IPS-18c (cell line): ENCODE results near the gene MYH14.
"Not testable (repeated sequence)": the region's sequence is repeated elsewhere in the genome, so short reads cannot be mapped to it uniquely, and the experiment has no call there.

Experiments
- H3K4me3 ChIP-seq: 2 replicates; pipeline ENCODE4 v1.7.0; 2013; ENCODE audit warnings: low read depth, mild to moderate bottlenecking, low read length, moderate library complexity; ENCODE audit not compliant: insufficient read depth
- H3K9me3 ChIP-seq: one replicate; pipeline ENCODE4 v1.6.1; 2013; ENCODE audit warnings: mild to moderate bottlenecking, low read length, moderate library complexity; ENCODE audit not compliant: control insufficient read depth, insufficient read depth

Gene MYH14

DNA sequence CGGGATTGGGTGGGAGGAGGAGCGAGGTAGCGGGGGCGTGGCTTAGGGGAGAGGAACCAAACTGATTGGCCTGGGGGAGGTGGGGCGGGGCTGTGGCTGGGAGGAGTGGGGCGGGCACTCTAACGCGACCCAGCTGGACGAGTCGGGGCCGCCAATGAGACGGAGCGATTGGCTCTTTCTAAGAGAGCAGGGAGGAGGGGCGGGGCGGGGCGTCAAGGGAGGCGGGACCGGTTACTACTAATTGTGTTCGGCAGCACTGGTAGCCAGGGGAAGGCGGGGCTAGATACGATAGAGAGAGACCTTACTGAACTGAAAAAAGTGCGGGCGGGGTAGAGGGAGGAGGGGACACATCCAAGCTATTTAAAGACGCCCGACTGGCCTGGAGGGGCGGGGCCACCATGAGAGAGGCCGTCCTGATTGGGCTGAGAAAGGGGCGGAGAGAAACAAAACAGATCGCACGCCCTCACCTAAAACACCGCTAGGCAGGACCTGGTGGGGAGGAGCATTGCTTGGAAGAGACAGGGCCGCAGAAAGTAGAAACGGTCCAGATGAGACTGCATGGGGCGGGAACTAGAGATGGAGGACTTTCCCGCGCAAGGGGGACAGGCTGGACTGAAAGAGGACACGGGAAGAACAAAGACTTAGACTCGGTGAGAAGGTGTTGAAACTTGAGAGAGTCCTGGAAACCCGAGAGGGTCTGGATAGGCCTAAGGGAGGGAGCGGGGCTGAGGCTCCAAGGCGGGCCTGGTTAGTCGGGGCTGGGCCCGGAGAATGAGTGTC is 125.9 kb downstream of the MYH14 start, which contains the start of gene KCNC3:
Gene KCNC3, minus strand, starts transcription at position 232 of the 780 bp plus-strand sequence. CDS start 295 bp downstream, outside the sequence.
- H3K4me3 ChIP-seq = peak within 1 kb of the TSS; percentile 85
- no peaks in the 10 kb centered on the region for H3K9me3 ChIP-seq

DNA sequence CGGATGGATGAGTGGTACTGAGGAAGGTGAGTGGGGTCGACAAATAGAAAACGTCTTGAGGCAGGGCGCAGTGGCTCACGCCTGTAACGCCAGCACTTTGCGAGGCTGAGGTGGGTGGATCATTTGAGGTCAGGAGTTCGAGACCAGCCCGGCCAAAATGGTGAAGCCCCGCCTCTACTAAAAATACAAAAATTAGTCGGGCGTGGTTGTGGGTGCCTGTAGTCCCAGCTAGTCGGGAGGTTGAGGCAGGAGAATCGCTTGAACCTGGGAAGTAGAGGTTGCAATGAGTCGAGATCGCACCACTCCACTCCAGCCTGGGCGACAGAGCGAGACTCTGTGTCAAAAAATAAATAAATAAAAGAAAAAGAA is 126.5 kb downstream of the MYH14 start:
- H3K4me3 ChIP-seq = peak overlapping the region; percentile 85
- H3K9me3 ChIP-seq = not testable (repeated sequence)

DNA sequence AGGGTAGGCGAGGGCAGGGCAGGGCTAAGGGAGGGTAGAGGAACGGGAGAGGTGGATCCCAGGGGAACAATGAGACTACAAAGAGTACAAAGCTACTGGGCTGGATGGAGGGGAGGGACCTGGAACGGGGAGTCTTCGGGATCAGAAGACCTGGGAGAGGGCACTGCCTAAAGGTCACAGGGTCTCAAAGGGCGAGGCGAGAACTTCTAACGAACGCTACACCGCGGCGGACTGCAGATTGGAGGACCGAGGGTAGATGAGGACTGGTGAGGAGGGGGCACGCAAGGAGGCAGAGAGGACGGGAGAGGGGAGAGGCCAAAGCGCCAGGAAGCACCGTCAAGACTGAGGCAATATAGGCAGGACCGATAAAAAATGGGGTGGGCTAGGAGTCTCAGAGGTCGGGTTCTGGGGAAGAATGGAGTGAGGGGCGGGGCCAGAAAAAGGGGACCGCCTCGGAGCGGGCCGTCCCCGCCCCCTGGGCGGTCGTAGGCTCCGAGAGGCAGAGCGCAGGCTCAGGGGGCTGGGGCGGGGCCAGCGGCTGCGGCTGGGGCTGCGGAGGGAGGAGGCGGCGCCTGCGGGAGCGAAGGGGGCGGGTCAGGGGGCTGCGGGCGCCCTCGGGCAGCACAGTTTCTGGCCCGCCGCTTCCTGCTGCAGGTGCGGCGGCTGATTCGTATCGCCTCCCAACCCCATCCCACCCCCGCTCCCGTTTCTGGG is 127.1 kb downstream of the MYH14 start:
- H3K4me3 ChIP-seq = peak overlapping the region; percentile 85

DNA sequence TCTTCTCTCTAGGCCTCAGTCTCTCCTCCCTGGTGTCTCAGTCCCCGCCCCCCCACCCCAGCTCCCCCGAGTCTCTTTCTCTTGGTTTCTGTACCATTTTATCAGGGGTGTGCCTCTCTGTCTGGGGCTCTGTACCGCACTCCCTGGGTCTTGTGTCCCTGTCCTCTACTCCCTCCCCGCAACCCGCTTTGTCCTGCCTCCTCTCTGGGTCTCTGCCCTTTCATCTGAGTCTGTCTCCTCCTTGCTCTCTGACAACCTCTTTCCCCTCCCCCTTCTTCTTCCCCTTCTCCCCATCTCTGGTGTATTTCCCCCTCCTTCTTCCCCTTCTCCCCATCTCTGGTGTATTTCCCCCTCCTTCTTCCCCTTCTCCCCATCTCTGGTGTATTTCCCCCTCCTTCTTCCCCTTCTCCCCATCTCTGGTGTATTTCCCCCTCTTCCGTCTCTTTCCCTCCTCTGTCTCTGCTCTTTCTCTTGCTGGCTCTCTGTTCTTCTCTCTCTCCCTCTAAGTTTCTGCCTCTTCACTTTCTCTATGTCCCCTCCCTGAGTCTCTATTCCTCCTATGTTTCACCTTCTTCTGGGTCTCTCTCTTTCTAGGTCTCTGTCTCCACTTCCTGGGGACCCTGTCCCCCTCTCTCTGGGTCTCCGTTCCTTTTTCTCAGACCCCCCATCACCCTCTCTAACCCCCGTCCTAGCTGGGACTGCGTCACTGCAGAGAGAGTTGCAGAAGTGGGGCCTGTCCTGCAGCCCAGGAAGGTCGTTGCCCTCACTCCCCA is 128.0 kb downstream of the MYH14 start:
- Histone ChIP-seq H3K9me3 (no peaks in the 10 kb centered on the region), H3K4me3 (peak overlapping the region; percentile 84)

More for the DNA sequence above, 127.1 kb downstream of the MYH14 start:
- H3K9me3 ChIP-seq = no peaks in the 10 kb centered on the region

DNA sequence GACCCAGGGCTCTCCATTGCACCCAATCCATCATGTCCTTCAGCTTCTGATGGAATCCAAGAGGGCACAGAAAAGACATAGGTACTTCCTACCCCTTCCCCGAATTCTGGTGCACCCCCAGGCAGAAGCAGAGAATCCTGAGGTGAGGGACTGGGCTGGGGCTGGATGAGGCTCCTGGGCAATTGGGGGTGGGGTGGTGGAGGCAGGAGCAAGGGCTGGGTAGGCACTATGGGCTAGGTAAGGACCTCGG is 128.5 kb downstream of the MYH14 start:
- no peaks in the 10 kb centered on the region for H3K9me3 ChIP-seq
- peak overlapping the region; percentile 84 for H3K4me3 ChIP-seq

DNA sequence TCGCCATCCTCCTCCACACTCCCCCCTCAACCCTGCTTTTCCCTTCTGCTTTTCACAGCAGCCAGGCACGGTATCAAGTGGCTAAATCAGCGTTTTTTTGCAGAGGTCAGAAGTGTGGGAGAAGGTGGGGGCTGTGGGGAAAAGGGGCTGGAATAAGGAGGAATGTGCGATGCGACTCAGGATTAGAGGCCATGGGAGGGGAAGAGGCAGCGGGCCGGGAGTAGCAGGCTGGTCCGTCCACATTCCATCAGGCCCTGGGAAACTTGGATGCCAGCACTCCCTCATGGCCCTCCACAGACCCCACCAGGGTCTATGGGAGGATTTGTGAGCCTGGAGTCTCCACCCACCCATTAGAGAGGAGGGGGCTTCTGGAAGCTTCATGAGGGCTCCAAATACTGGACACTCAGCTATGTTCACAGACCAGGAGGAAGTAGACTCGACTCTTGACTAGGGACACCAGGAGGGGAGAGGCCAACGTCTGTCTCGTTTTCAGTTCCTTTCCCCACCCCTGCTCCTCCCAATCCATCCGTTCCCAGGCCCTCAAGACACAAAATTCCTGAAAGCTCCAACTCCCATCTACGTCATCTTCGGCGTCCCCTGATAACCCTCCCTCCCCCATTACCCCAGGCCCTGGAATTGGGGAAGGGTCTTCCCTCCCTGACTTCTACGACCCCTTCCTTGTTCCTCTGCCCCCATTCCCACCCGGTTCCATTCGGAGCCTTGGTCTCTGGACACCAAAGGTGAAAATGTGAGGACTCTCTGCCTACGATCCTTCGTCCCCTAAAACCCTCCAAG is 129.0 kb downstream of the MYH14 start:
- Histone ChIP-seq H3K4me3 (peak overlapping the region; percentile 84), H3K9me3 (no peaks in the 10 kb centered on the region)

DNA sequence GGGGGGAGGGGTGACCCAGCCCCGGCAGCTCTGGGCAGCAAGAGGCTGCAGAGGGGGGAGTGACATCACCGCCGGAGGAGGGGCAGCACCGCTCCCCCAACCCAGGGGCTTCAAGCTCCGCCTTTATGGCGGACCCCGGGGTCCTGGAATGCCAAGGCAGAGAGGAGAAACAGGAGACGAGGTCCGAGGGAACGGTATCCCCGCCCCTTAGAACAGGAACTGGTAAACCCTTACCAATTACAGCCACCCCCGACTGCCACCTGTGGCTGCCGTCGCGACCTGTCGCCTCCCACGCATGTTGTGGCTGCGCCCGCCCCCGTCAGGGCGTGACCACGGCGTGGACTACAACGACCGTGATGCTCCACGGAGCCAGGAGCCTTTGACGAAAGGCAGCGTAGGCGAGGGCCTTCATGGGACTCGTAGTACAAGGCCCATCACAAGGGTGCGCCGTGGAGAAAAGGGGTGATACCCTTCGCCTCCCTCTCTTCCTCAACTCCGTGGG is 129.9 kb downstream of the MYH14 start:
- peak overlapping the region; percentile 84 for H3K4me3 ChIP-seq
- no peaks in the 10 kb centered on the region for H3K9me3 ChIP-seq

DNA sequence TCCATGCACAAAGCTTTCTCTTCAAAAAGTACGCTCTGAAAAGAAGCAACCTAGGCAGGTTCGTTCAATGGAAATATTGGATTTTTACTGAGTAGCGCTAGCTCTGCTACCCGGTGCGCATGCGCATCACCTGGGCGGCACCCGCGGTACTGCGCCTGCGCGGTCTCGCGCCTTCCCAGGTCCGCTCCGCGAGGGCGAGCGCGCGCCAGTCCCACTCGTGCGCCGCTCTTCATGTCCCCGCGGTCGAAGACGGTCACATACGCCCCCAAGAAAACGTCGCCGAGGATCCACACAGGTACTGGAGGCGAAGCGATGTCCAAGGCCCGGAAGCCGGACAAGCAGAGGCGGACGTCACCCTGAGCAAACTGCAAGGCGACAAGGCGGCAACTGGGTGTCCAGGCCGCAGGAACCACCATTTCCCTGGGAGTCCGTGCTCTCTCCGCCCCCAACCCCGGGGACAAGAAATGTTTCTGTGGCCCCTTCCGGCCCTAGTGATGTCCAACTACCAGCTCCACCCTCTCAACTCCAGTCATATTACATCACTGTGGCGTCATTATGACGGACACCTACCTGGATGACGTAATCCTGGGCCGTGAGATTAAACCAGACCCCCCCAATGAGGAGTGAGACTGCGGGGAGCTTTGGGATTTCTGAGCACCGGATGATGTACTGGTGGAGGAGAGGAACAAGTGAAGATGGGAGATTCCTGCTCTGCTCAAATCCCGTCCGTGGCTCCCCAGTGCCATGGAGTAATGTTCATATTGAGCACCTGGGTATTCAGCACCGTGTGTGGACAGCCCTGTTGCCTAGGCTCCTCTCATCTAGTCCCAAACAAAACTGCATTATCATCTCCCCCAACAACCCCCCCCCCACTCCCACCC is 130.6 kb downstream of the MYH14 start:
- Histone ChIP-seq H3K4me3 (peak overlapping the region; percentile 84), H3K9me3 (no peaks in the 10 kb centered on the region)

DNA sequence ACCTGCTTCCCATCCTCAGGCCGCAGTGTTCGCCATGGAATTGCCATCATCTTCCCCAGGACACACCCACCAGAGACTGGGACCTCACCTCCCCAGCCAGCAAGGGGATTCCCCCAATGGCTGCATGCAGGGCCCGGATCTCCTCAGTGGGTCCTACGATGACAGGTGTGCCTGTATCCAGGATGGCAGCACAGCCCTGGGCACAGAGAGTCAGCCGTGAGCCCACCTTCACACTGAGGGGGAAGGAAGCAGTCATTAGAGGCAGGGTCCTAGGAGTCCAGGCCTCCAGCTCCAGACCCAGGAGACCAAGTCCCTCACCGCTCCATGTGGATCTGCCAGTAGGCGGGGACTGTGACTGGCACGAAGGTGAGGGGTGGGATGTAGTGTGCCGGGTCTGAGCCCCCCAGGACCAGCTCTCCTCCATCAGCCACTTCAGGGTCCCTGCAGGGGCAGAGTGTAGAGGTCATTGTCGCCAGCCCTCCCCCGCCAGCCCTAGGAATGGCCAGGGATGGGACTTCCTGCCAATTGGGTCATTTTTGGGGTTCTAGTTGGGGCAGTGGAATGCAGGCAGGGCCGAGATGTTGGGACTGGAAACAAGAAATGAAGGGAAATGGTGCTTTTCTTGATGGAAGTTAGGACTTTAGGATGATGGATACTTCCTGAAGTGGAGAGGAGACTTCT is 131.5 kb downstream of the MYH14 start:
- Histone ChIP-seq H3K9me3 (no peaks in the 10 kb centered on the region), H3K4me3 (no peak overlapping the region)

DNA sequence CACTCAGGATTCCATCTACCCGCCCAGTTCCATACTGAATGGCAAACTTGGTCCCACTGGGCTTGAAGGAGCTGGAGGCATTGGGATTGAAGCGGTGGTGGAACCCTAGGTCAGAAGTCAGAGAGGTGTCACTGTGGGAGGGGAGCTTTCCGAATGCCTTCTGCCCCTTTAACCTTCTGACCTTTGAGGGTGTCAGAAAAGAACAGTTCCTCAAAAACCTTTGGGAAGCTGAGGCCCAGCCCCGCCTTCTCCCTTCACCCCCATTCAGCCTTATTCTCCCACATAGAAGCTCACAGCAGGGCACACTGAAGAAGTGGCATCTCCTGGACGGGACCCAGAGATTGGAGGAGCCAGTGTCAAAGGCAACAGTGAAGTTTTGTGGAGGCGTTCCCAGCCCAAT is 133.6 kb downstream of the MYH14 start:
- not testable (repeated sequence) for H3K4me3 ChIP-seq, H3K9me3 ChIP-seq

DNA sequence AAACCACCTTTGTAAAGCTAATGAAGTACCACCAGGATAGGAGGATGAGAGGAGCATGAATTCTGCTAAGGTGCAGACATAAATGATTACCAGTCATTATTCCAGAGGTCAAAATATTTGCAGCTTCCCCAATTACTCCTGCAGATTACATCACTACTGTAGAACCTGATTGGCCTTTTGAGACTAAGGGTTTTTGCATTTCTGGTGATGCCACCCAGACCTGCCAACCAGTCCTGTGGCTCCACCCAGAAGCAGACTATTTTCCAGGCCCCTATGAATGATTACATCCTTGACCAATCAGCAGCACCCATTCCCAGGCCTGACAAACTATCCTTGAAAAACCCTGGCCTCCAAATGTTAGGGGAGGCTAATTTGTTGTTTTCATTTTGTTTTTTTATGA is 136.9 kb downstream of the MYH14 start:
- Histone ChIP-seq H3K4me3 (no peak overlapping the region), H3K9me3 (peaks cover 4% of the 10 kb centered on the region)

DNA sequence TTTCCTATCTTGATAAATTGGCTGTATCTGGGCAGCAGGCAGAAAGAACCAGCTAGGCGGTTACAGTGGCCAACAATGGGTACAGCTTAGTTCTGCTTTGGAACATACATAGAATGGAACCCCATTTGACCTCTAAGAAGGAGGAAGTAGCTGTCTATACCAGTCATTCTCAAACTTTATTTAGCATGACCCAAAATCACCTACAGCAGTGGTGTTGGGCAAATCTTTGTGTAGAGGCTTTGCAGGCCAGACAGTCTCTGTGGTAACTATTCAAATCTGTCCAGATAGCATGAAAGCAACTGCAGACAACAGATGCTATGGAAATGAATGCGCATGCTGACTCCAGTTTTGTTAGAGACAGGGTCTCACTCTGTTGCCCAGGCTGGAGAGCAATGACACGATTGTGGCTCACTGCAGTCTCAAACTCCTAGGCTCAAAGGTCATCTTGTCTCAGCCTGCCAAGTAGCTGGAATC is 137.7 kb downstream of the MYH14 start:
- peaks cover 4% of the 10 kb centered on the region for H3K9me3 ChIP-seq
- no peak overlapping the region for H3K4me3 ChIP-seq

DNA sequence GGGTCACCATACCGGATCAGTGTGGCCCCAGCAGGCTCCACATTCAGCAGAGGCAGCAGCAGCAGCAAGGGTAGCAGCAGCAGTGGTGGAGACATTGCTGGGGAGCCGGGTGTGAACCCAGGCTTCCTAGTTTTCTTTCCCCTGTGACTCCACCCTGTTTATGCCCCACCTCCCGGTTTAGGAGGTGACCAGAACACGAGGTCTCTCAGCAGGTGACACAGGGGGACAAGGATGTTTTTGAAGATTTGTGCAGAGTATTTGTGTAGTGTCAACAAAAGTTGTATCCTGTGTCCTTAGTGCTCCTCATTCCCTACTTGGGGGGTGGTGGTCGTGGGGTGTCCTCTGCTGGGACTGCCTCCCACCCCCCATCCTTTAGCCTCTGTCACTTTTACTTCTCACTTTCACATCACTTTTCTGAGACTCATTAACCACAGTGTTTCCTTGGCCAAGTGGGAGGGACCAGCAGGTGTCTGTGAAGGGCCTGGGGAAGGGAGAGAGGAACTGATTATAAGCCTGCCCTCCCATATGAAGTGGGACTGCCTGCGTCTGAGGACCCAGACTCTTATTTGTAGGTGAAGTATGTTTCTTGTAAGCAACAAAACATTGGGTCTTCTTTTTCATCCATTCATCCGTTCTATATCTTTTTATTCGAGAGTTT is 141.4 kb downstream of the MYH14 start:
- Histone ChIP-seq H3K9me3 (peaks cover 4% of the 10 kb centered on the region), H3K4me3 (no peak overlapping the region)

DNA sequence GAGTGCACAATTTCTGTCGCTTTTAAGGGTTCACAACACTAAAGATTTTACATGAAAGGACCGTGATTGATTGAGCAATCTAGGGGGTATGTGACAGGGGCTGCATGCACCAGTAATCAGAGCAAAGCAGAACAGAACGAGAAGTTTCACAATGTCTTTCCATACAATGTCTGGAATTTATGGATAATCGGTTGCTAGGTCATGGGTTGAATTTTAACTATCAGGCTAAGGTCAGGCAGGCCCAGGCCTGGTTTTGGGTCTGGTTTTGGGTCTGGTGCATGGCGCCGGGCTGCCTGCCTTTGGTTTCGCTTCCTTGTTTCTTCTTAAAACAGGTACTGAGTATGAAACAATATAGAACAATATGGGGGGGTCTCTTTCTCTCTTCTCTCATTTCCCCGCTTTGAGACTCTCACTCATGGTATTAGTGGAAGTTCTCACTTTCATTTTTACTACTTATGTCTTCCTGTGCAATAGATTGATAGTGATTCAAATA is 143.7 kb downstream of the MYH14 start:
- not testable (repeated sequence) for H3K4me3 ChIP-seq, H3K9me3 ChIP-seq
